T-cell (primary cell): ENCODE data around the gene MT1M. TPM values are rescaled to one million over a fixed set of nuclear protein-coding genes. Genes with fewer than 3 reads are reported as not detected.

Experiments used
- ATAC-seq, 4 experiments: fragments of 200-7000 bp in 3 of 4; fragments of 150-1000 bp in 1 of 4; cut with Tn5 transposase; replicated peaks in 1 of 4; 1 replicate in 3 of 4; 2 replicates in 1 of 4; pipeline ENCODE4 v1.10.0; 2021; ENCODE audit warnings: moderate library complexity in 3 of 4, mild to moderate bottlenecking in 2 of 4, moderate number of reproducible peaks in 1 of 4
- CTCF ChIA-PET, 2 donors: fragments of 300-600 bp; sonication (Branson Sonifier 250); formaldehyde crosslinking; loops; one replicate each; lab custom pipeline; 2022; ENCODE audit warnings: antibody characterized with exemption in 2 of 2; lab: Charles Lee
- POLR2A ChIA-PET, 2 donors: fragments of 300-600 bp; sonication (Branson Sonifier 250); formaldehyde crosslinking; loops; one replicate each; lab custom pipeline; 2022; ENCODE audit warnings: antibody characterized with exemption in 2 of 2; lab: Charles Lee
- DNase-seq, 35 experiments: peaks; one replicate each; pipeline versions ENCODE4 v3.0.0 to v3.0.0-alpha.2; 2013 to 2023
- H3K27ac ChIP-seq: one replicate; pipeline ENCODE4 v1.5.1; 2013; ENCODE audit warnings: low read length
- H3K27me3 ChIP-seq, 2 experiments: replicated peaks in 1 of 2; 1 replicate in 1 of 2; 2 replicates in 1 of 2; pipeline versions ENCODE4 v1.6.1 to v1.7.0; 2013; ENCODE audit warnings: low read length in 1 of 2, mixed read lengths in 1 of 2; ENCODE audit not compliant: control insufficient read depth in 2 of 2, insufficient read depth in 2 of 2; ENCODE audit errors: extremely low read depth in 1 of 2
- H3K36me3 ChIP-seq, 2 donors: 1 replicate in 1 of 2; 2 replicates in 1 of 2; pipeline versions ENCODE4 v1.6.1 to v1.7.0; 2013; ENCODE audit warnings: low read length in 1 of 2; ENCODE audit not compliant: control insufficient read depth in 2 of 2, insufficient read depth in 1 of 2; ENCODE audit errors: extremely low read depth in 1 of 2
- H3K4me1 ChIP-seq, 2 experiments: 1 replicate in 1 of 2; 2 replicates in 1 of 2; pipeline versions ENCODE4 v1.6.1 to v1.7.0; 2013; ENCODE audit warnings: low read length in 2 of 2, mixed read lengths in 1 of 2; ENCODE audit not compliant: insufficient read depth in 2 of 2, control insufficient read depth in 1 of 2; ENCODE audit errors: extremely low read depth in 1 of 2
- H3K4me3 ChIP-seq, 2 donors: 1 replicate in 1 of 2; 2 replicates in 1 of 2; pipeline versions ENCODE4 v1.5.1 to v1.7.0; 2013; ENCODE audit warnings: mild to moderate bottlenecking in 2 of 2, low read length in 1 of 2, moderate library complexity in 1 of 2; ENCODE audit not compliant: control insufficient read depth in 1 of 2; ENCODE audit errors: extremely low read depth in 1 of 2
- H3K9me3 ChIP-seq: 2 replicates; pipeline ENCODE4 v1.7.0; 2013
- H3K27ac Mint-ChIP-seq, 2 donors: one replicate each; pipeline ENCODE4 v1.8.0; 2020 to 2021; ENCODE audit warnings: mild to moderate bottlenecking in 2 of 2, mixed read lengths in 2 of 2
- H3K27me3 Mint-ChIP-seq, 2 donors: one replicate each; pipeline ENCODE4 v1.8.0; 2021 to 2022; ENCODE audit warnings: mixed read lengths in 2 of 2
- H3K36me3 Mint-ChIP-seq: one replicate; pipeline ENCODE4 v1.8.0; 2021; ENCODE audit warnings: mixed read lengths
- H3K4me1 Mint-ChIP-seq, 3 donors: one replicate each; pipeline ENCODE4 v1.8.0; 2020 to 2022; ENCODE audit warnings: mixed read lengths in 3 of 3, mild to moderate bottlenecking in 1 of 3
- H3K4me3 Mint-ChIP-seq, 3 donors: one replicate each; pipeline ENCODE4 v1.8.0; 2020 to 2022; ENCODE audit warnings: mild to moderate bottlenecking in 3 of 3, mixed read lengths in 3 of 3, moderate library complexity in 3 of 3
- H3K9me3 Mint-ChIP-seq, 3 donors: one replicate each; pipeline ENCODE4 v1.8.0; 2020 to 2022; ENCODE audit warnings: mixed read lengths in 3 of 3
- WGBS: methylation state at CpG from one replicate; pipeline ENCODE4 v1.1.5; 2013; ENCODE audit warnings: missing lambda C conversion rate; ENCODE audit not compliant: insufficient coverage; 5-methylcytosine and 5-hydroxymethylcytosine counted together
- total RNA-seq, 35 experiments: library from RNA in 6 of 35; stranded (reverse) in 6 of 35; fragments of 120-200 nt in 1 of 35; gene quantifications; one replicate each; pipeline versions ENCODE4 v1.2.1 to v1.2.4 and lab custom pipeline; 2013 to 2026

MT1M gene
- total RNA-seq, 5 donors from 2014 or later (not counting 1 experiment from before 2014, with no cell fraction given): not detected

GRCh38 chr16:56626685-56627084, 5.8 kb upstream of the MT1M start:
- Mint-ChIP-seq H3K4me3 (peak overlapping the region in 1 of 3 donors; percentile 86), H3K9me3 (no peaks in the 10 kb centered on the region), H3K27me3 (peaks cover 14 to 24% of the 10 kb centered on the region in 2 donors), H3K27ac (no peak overlapping the region), H3K36me3 (no peaks in the 10 kb centered on the region), H3K4me1 (peaks cover 16 to 22% (median 18%) of the 10 kb centered on the region in 3 donors)
- no peak overlapping the region for H3K27ac ChIP-seq
- POLR2A ChIA-PET: no interaction called here
- no peaks in the 10 kb centered on the region for H3K36me3 ChIP-seq
- peaks cover 0 to 22% of the 10 kb centered on the region in 2 experiments for H3K4me1 ChIP-seq
- H3K27me3 ChIP-seq: peaks cover 20 to 29% of the 10 kb centered on the region in 2 experiments
- ATAC-seq (no peak), DNase-seq (no peak)
- 84% methylated on average over 6 of the region's 7 CpGs for WGBS
- no peak overlapping the region for H3K4me3 ChIP-seq
- no peaks in the 10 kb centered on the region for H3K9me3 ChIP-seq
- CTCF ChIA-PET: no interaction called here

GRCh38 chr16:56628486-56629350, 3.7 kb upstream of the MT1M start:
- H3K27me3 ChIP-seq: peaks cover 24 to 49% of the 10 kb centered on the region in 2 experiments

GRCh38 chr16:56629531-56629930, 2.9 kb upstream of the MT1M start:
- peaks cover 27 to 53% of the 10 kb centered on the region in 2 experiments for H3K27me3 ChIP-seq
- POLR2A ChIA-PET: interaction anchor here in 1 of 2 donors (0.9 kb wide), 1 partner anchor 15 kb away, joined by 6 read pairs; no protein-coding TSS in a partner anchor
- DNase-seq (no peak), ATAC-seq (no peak)
- H3K27ac ChIP-seq: no peak overlapping the region
- 76% methylated on average over 2 of the region's 3 CpGs for WGBS
- no peaks in the 10 kb centered on the region for H3K9me3 ChIP-seq
- Mint-ChIP-seq H3K9me3 (no peaks in the 10 kb centered on the region), H3K27ac (no peak overlapping the region), H3K4me3 (no peak overlapping the region), H3K4me1 (peaks cover 25 to 34% (median 26%) of the 10 kb centered on the region in 3 donors), H3K27me3 (peaks cover 35 to 49% of the 10 kb centered on the region in 2 donors), H3K36me3 (no peaks in the 10 kb centered on the region)
- H3K36me3 ChIP-seq: no peaks in the 10 kb centered on the region
- H3K4me1 ChIP-seq: peaks cover 0 to 35% of the 10 kb centered on the region in 2 experiments
- H3K4me3 ChIP-seq: no peak overlapping the region
- CTCF ChIA-PET: no interaction called here

More at GRCh38 chr16:56628486-56629350, 3.7 kb upstream of the MT1M start:
- no peak overlapping the region for H3K4me3 ChIP-seq
- no peak overlapping the region for H3K27ac ChIP-seq
- DNase-seq (no peak), ATAC-seq (no peak)
- WGBS: 79% methylated on average over 6 of the region's 9 CpGs
- H3K9me3 ChIP-seq: no peaks in the 10 kb centered on the region
- no peaks in the 10 kb centered on the region for H3K36me3 ChIP-seq
- no peak overlapping the region for H3K27ac Mint-ChIP-seq
- no peaks in the 10 kb centered on the region for H3K9me3 Mint-ChIP-seq
- no peaks in the 10 kb centered on the region for H3K36me3 Mint-ChIP-seq
- POLR2A ChIA-PET: interaction anchor here in 1 of 2 donors (0.6 to 0.9 kb wide), 2 partner anchors 14 to 710 kb away, joined by 3 to 6 read pairs; no protein-coding TSS in a partner anchor
- H3K4me3 Mint-ChIP-seq: no peak overlapping the region
- CTCF ChIA-PET: no interaction called here
- H3K4me1 Mint-ChIP-seq: peaks cover 24 to 30% (median 26%) of the 10 kb centered on the region in 3 donors
- H3K4me1 ChIP-seq: peaks cover 0 to 35% of the 10 kb centered on the region in 2 experiments
- peaks cover 28 to 40% of the 10 kb centered on the region in 2 donors for H3K27me3 Mint-ChIP-seq

GRCh38 chr16:56630134-56630533, 2.3 kb upstream of the MT1M start:
- Mint-ChIP-seq H3K27ac (no peak overlapping the region), H3K4me1 (peaks cover 25 to 35% (median 27%) of the 10 kb centered on the region in 3 donors), H3K9me3 (no peaks in the 10 kb centered on the region), H3K4me3 (no peak overlapping the region), H3K36me3 (no peaks in the 10 kb centered on the region), H3K27me3 (peaks cover 41 to 52% of the 10 kb centered on the region in 2 donors)
- CTCF ChIA-PET: no interaction called here
- Histone ChIP-seq H3K27ac (no peak overlapping the region), H3K4me3 (no peak overlapping the region), H3K27me3 (peaks cover 25 to 59% of the 10 kb centered on the region in 2 experiments), H3K9me3 (no peaks in the 10 kb centered on the region), H3K36me3 (no peaks in the 10 kb centered on the region), H3K4me1 (peaks cover 0 to 36% of the 10 kb centered on the region in 2 experiments)
- DNase-seq: no peak
- POLR2A ChIA-PET: no interaction called here
- WGBS: 62% methylated on average over 2 of the region's 3 CpGs
- no peak for ATAC-seq

GRCh38 chr16:56631197-56631596, 1.3 kb upstream of the MT1M start:
- Mint-ChIP-seq H3K36me3 (no peaks in the 10 kb centered on the region), H3K4me1 (peaks cover 20 to 34% (median 25%) of the 10 kb centered on the region in 3 donors), H3K27me3 (peaks cover 43 to 55% of the 10 kb centered on the region in 2 donors), H3K27ac (no peak overlapping the region), H3K9me3 (no peaks in the 10 kb centered on the region), H3K4me3 (peak overlapping the region in 1 of 3 donors; percentile 84)
- Histone ChIP-seq H3K4me3 (no peak overlapping the region), H3K36me3 (no peaks in the 10 kb centered on the region), H3K27me3 (peaks cover 24 to 61% of the 10 kb centered on the region in 2 experiments), H3K27ac (no peak overlapping the region), H3K9me3 (no peaks in the 10 kb centered on the region), H3K4me1 (peaks cover 0 to 34% of the 10 kb centered on the region in 2 experiments)
- no peak for DNase-seq
- ATAC-seq: no peak
- ChIA-PET POLR2A (interaction anchor here in 1 of 2 donors (0.7 kb wide), 1 partner anchor 101 kb away, joined by 3 read pairs; no protein-coding TSS in a partner anchor), CTCF (no interaction called here)
- 93% methylated on average over 7 of the region's 10 CpGs for WGBS

GRCh38 chr16:56631832-56632155, 665 bp upstream of the MT1M start:
- ATAC-seq (no peak), DNase-seq (no peak)
- ChIA-PET CTCF (no interaction called here), POLR2A (interaction anchor here in 1 of 2 donors (0.6 kb wide), 1 partner anchor 8 kb away, joined by 3 read pairs; no protein-coding TSS in a partner anchor)
- H3K4me3 Mint-ChIP-seq: peak overlapping the region; percentile 62 to 84 (median 69)
- 56% methylated on average over 10 of the region's 14 CpGs for WGBS
- H3K27ac Mint-ChIP-seq: peak overlapping the region in 1 of 2 donors; percentile 39
- H3K36me3 Mint-ChIP-seq: no peaks in the 10 kb centered on the region
- Histone ChIP-seq H3K4me3 (peak overlapping the region; percentile 10 to 21), H3K36me3 (no peaks in the 10 kb centered on the region), H3K27ac (no peak overlapping the region), H3K27me3 (peaks cover 21 to 61% of the 10 kb centered on the region in 2 experiments), H3K9me3 (no peaks in the 10 kb centered on the region), H3K4me1 (peaks cover 0 to 31% of the 10 kb centered on the region in 2 experiments)
- no peaks in the 10 kb centered on the region for H3K9me3 Mint-ChIP-seq
- H3K4me1 Mint-ChIP-seq: peaks cover 24 to 38% (median 25%) of the 10 kb centered on the region in 3 donors
- peaks cover 49 to 61% of the 10 kb centered on the region in 2 donors for H3K27me3 Mint-ChIP-seq
